ENCODE results near the gene KRTAP10-5. TPM values are rescaled to one million over a fixed set of nuclear protein-coding genes. Genes with fewer than 3 reads are reported as not detected.

The KRTAP10-5 gene
- total RNA-seq, 1 donor from 2014 or later: not detected

GRCh38 chr21:44530903-44531605 is 49.4 kb downstream of the KRTAP10-5 start:
- H3K27me3 Mint-ChIP-seq (ENCODE audit: low read depth): no peaks in the 10 kb centered on the region
- peak overlapping the region; percentile 62 for H3K27ac Mint-ChIP-seq (ENCODE audit: unreplicated experiment)
- H3K36me3 Mint-ChIP-seq (ENCODE audit: low read depth): no peaks in the 10 kb centered on the region
- no peak overlapping the region for H3K4me3 Mint-ChIP-seq
- no peaks in the 10 kb centered on the region for H3K4me1 Mint-ChIP-seq
- peaks cover 6% of the 10 kb centered on the region for H3K9me3 Mint-ChIP-seq
- no peak for DNase-seq (ENCODE audit: low read depth, low spot score)
- TF ChIP-seq CTCF (conservative IDR thresholded peaks at IDR 0.05): no peak

GRCh38 chr21:44530221-44530902 is 50.0 kb downstream of the KRTAP10-5 start:
- no peak for DNase-seq (ENCODE audit: low read depth, low spot score)
- H3K4me1 Mint-ChIP-seq: no peaks in the 10 kb centered on the region
- H3K4me3 Mint-ChIP-seq: no peak overlapping the region
- H3K36me3 Mint-ChIP-seq (ENCODE audit: low read depth): no peaks in the 10 kb centered on the region
- no peak for TF ChIP-seq CTCF (conservative IDR thresholded peaks at IDR 0.05)
- peaks cover 6% of the 10 kb centered on the region for H3K9me3 Mint-ChIP-seq
- peak overlapping the region; percentile 89 for H3K27ac Mint-ChIP-seq (ENCODE audit: unreplicated experiment)
- no peaks in the 10 kb centered on the region for H3K27me3 Mint-ChIP-seq (ENCODE audit: low read depth)

- Mint-ChIP-seq H3K4me3 (no peak overlapping the region), H3K4me1 (no peaks in the 10 kb centered on the region), H3K27ac (ENCODE audit: unreplicated experiment) (no peak overlapping the region), H3K36me3 (ENCODE audit: low read depth) (no peaks in the 10 kb centered on the region), H3K27me3 (ENCODE audit: low read depth) (no peaks in the 10 kb centered on the region), H3K9me3 (peaks cover 5% of the 10 kb centered on the region)
- no peak for TF ChIP-seq CTCF (conservative IDR thresholded peaks at IDR 0.05)
- no peak for DNase-seq (ENCODE audit: low read depth, low spot score)
Measured at GRCh38 chr21:44529503-44530125, 50.8 kb downstream of the KRTAP10-5 start.

Other genes starting within 250 kb of the KRTAP10-5 start
- 23.9 and 24.6 TPM in 2 replicates for gene CFAP410, start 241.2 kb downstream of the KRTAP10-5 start, total RNA-seq
- not detected in 2 replicates for gene TRPM2, start 227.0 kb downstream of the KRTAP10-5 start, total RNA-seq
- gene LRRC3, start 125.1 kb downstream of the KRTAP10-5 start, total RNA-seq: 9.6 and 10.1 TPM in 2 replicates
- not detected in 2 replicates for gene KRTAP10-1, start 40.4 kb downstream of the KRTAP10-5 start, total RNA-seq
- not detected in 2 replicates for gene KRTAP10-2, start 29.1 kb downstream of the KRTAP10-5 start, total RNA-seq
- gene KRTAP10-3, start 21.8 kb downstream of the KRTAP10-5 start, total RNA-seq: not detected in 2 replicates
- not detected in 2 replicates for gene KRTAP10-4, start 6.9 kb downstream of the KRTAP10-5 start, total RNA-seq
- not detected in 2 replicates for gene KRTAP10-6, start 11.9 kb upstream of the KRTAP10-5 start, total RNA-seq
- not detected in 2 replicates for gene KRTAP10-7, start 20.0 kb upstream of the KRTAP10-5 start, total RNA-seq
- gene KRTAP10-8, start 31.5 kb upstream of the KRTAP10-5 start, total RNA-seq: not detected in 2 replicates
- gene KRTAP10-9, start 46.5 kb upstream of the KRTAP10-5 start, total RNA-seq: not detected in 2 replicates
- not detected in 2 replicates for gene KRTAP10-10, start 56.8 kb upstream of the KRTAP10-5 start, total RNA-seq
- gene KRTAP10-11, start 65.8 kb upstream of the KRTAP10-5 start, total RNA-seq: not detected in 2 replicates
- not detected in 2 replicates for gene KRTAP12-4, start 74.1 kb upstream of the KRTAP10-5 start, total RNA-seq
- gene KRTAP12-3, start 77.3 kb upstream of the KRTAP10-5 start, total RNA-seq: not detected in 2 replicates
- gene KRTAP12-2, start 86.3 kb upstream of the KRTAP10-5 start, total RNA-seq: not detected in 2 replicates
- gene KRTAP12-1, start 101.6 kb upstream of the KRTAP10-5 start, total RNA-seq: not detected in 2 replicates
- not detected in 2 replicates for gene KRTAP10-12, start 116.6 kb upstream of the KRTAP10-5 start, total RNA-seq
- not detected in 2 replicates for gene TSPEAR, start 131.0 kb upstream of the KRTAP10-5 start, total RNA-seq
- 108 and 111 TPM in 2 replicates for gene UBE2G2, start 221.2 kb upstream of the KRTAP10-5 start, total RNA-seq
- gene SUMO3, start 237.5 kb upstream of the KRTAP10-5 start, total RNA-seq: 92.1 and 97.7 TPM in 2 replicates

All from neural crest cell (in vitro differentiated cells).